DND-41 (cell line): ENCODE results near the gene SUPT16H.

Experiments
- ATAC-seq: fragments of 200-7000 bp; cut with Tn5 transposase; 3 replicates; pipeline ENCODE4 v1.9.1; 2021; ENCODE audit warnings: low read depth; ENCODE audit not compliant: insufficient read depth
- DNase-seq: peaks from one replicate; pipeline ENCODE4 v3.0.0-alpha.2; 2020
- H2AFZ ChIP-seq: 2 replicates; pipeline ENCODE4 v1.6.0; 2012; ENCODE audit warnings: low read depth, low read length
- H3K27ac ChIP-seq: 2 replicates; pipeline ENCODE4 v1.5.1; 2012; ENCODE audit warnings: low read length, inconsistent platforms
- H3K27me3 ChIP-seq: fragments of 200-600 bp; sonication (generic); 2 replicates; pipeline ENCODE4 v1.6.0; 2012; ENCODE audit warnings: low read length, mild to moderate bottlenecking, inconsistent platforms; ENCODE audit not compliant: insufficient read depth, poor library complexity
- H3K36me3 ChIP-seq: 2 replicates; pipeline ENCODE4 v1.5.1; 2012; ENCODE audit warnings: low read length, inconsistent platforms; ENCODE audit not compliant: insufficient read depth
- H3K4me1 ChIP-seq: 2 replicates; pipeline ENCODE4 v1.5.1; 2012; ENCODE audit warnings: mild to moderate bottlenecking, low read length; ENCODE audit not compliant: insufficient read depth
- H3K4me2 ChIP-seq: 2 replicates; pipeline ENCODE4 v1.6.0; 2012; ENCODE audit warnings: mild to moderate bottlenecking, moderate library complexity, low read length, inconsistent platforms; ENCODE audit not compliant: insufficient read depth
- H3K4me3 ChIP-seq, 2 experiments: fragments of 200-600 bp in 1 of 2; shearing (Covaris generic) in 1 of 2; 2 replicates each; pipeline ENCODE4 v1.5.1; 2012 to 2016; ENCODE audit warnings: inconsistent platforms in 2 of 2, low read length in 2 of 2, mild to moderate bottlenecking in 2 of 2, low read depth in 1 of 2, moderate library complexity in 1 of 2
- H3K79me2 ChIP-seq: 2 replicates; pipeline ENCODE4 v1.6.0; 2012; ENCODE audit warnings: low read length, inconsistent platforms; ENCODE audit not compliant: insufficient read depth
- H3K9ac ChIP-seq: 2 replicates; pipeline ENCODE4 v1.6.0; 2012; ENCODE audit warnings: low read depth, mild to moderate bottlenecking, inconsistent platforms, low read length, moderate library complexity
- H3K9me3 ChIP-seq: 2 replicates; pipeline ENCODE4 v1.5.1; 2012; ENCODE audit warnings: low read length, moderate library complexity, mild to moderate bottlenecking, inconsistent platforms; ENCODE audit not compliant: insufficient read depth, severe bottlenecking
- H4K20me1 ChIP-seq: 2 replicates; pipeline ENCODE4 v1.6.0; 2012; ENCODE audit warnings: low read length; ENCODE audit not compliant: insufficient read depth
- CTCF ChIP-seq: IDR thresholded peaks from 2 replicates; pipeline ENCODE4 v1.5.1; 2012; ENCODE audit warnings: borderline replicate concordance, low read length, moderate library complexity, mild to moderate bottlenecking; ENCODE audit not compliant: poor library complexity, severe bottlenecking; ENCODE audit errors: extremely low read depth
- EZH2 ChIP-seq: IDR thresholded peaks from 3 replicates; pipeline ENCODE4 v1.6.1; 2012; ENCODE audit warnings: borderline replicate concordance, low read depth, mild to moderate bottlenecking, moderate library complexity, low read length, inconsistent platforms; ENCODE audit not compliant: severe bottlenecking

Gene SUPT16H

GRCh38 chr14:21414137-21414631 lies 30.4 kb upstream of the SUPT16H start:
- Histone ChIP-seq H3K9me3 (no peaks in the 10 kb centered on the region), H3K4me3 (no peak overlapping the region), H3K27ac (no peak overlapping the region), H3K4me2 (no peak overlapping the region), H3K9ac (no peak overlapping the region), H4K20me1 (no peaks in the 10 kb centered on the region), H2AFZ (no peak overlapping the region), H3K79me2 (no peaks in the 10 kb centered on the region), H3K36me3 (peaks cover 79% of the 10 kb centered on the region), H3K27me3 (no peaks in the 10 kb centered on the region), H3K4me1 (no peaks in the 10 kb centered on the region)
- ATAC-seq (no peak), DNase-seq (no peak)
- TF ChIP-seq CTCF: no peak
- TF ChIP-seq EZH2: no peak

- H3K4me3 ChIP-seq: no peak overlapping the region
- ATAC-seq (no peak), DNase-seq (no peak)
- H3K36me3 ChIP-seq: peaks cover 96% of the 10 kb centered on the region
- no peaks in the 10 kb centered on the region for H3K9me3 ChIP-seq
- H2AFZ ChIP-seq: no peak overlapping the region
- no peak overlapping the region for H3K9ac ChIP-seq
- no peaks in the 10 kb centered on the region for H3K79me2 ChIP-seq
- H3K4me1 ChIP-seq: no peaks in the 10 kb centered on the region
- no peak overlapping the region for H3K4me2 ChIP-seq
- H3K27ac ChIP-seq: no peak overlapping the region
- no peak for TF ChIP-seq EZH2
- no peak for TF ChIP-seq CTCF
- no peaks in the 10 kb centered on the region for H3K27me3 ChIP-seq
- no peaks in the 10 kb centered on the region for H4K20me1 ChIP-seq
Observed at GRCh38 chr14:21408147-21408546, 24.3 kb upstream of the SUPT16H start.

- TF ChIP-seq CTCF (no peak), EZH2 (no peak)
- H3K36me3 ChIP-seq: peaks cover 96% of the 10 kb centered on the region
- DNase-seq (no peak), ATAC-seq (no peak)
- no peak overlapping the region for H3K9ac ChIP-seq
- H3K9me3 ChIP-seq: no peaks in the 10 kb centered on the region
- H4K20me1 ChIP-seq: no peaks in the 10 kb centered on the region
- H2AFZ ChIP-seq: no peak overlapping the region
- no peak overlapping the region for H3K27ac ChIP-seq
- H3K4me2 ChIP-seq: no peak overlapping the region
- H3K27me3 ChIP-seq: no peaks in the 10 kb centered on the region
- H3K4me1 ChIP-seq: no peaks in the 10 kb centered on the region
- no peaks in the 10 kb centered on the region for H3K79me2 ChIP-seq
- H3K4me3 ChIP-seq: no peak overlapping the region
Observed at GRCh38 chr14:21406213-21406612, 22.4 kb upstream of the SUPT16H start.

- DNase-seq (no peak), ATAC-seq (no peak)
- Histone ChIP-seq H3K79me2 (no peaks in the 10 kb centered on the region), H3K9ac (no peak overlapping the region), H3K27ac (no peak overlapping the region), H3K9me3 (no peaks in the 10 kb centered on the region), H3K4me2 (no peak overlapping the region), H3K4me3 (no peak overlapping the region), H3K27me3 (no peaks in the 10 kb centered on the region), H4K20me1 (no peaks in the 10 kb centered on the region), H2AFZ (no peak overlapping the region), H3K4me1 (no peaks in the 10 kb centered on the region), H3K36me3 (peaks cover 96% of the 10 kb centered on the region)
- TF ChIP-seq EZH2: no peak
- no peak for TF ChIP-seq CTCF
Observed at GRCh38 chr14:21405097-21405496, 21.3 kb upstream of the SUPT16H start.
